ENCODE results near the gene THOC5. TPM values are rescaled to one million over a fixed set of nuclear protein-coding genes. Genes with fewer than 3 reads are reported as not detected.

THOC5 gene
- total RNA-seq, 3 donors from 2014 or later (not counting 1 experiment from before 2014, with no cell fraction given): 42.4 to 62.5 (median 52.6) TPM

DNA sequence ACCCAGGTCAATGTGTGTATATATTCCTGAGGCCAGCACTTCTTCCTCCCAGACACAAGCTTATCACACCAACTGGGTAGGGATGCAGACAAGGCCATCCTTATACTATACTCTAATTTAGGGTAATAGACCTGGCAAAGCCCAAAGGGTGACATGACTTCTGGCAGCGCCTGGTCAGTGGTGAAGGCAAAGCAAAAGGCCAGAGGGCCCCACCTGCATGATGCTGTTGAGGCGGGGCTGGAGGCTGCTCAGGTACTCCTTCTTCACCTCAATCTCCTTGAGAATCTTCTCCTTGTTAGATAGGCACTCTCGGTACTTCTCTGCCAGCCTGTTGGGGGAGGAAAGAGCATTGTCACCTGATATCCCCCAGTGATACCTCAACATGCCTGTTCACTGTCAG is 17.1 kb downstream of the THOC5 start:
- no peaks in the 10 kb centered on the region for H3K27me3 ChIP-seq (ENCODE audit: control insufficient read depth, insufficient read depth, low read length)
- Mint-ChIP-seq H3K27me3 (ENCODE audit: low read depth in 2 of 2) (no peaks in the 10 kb centered on the region), H3K4me1 (no peaks in the 10 kb centered on the region), H3K9me3 (no peaks in the 10 kb centered on the region), H3K36me3 (peaks cover 34% of the 10 kb centered on the region), H3K4me3 (no peak overlapping the region), H3K27ac (no peak overlapping the region)
- no peak for TF ChIP-seq CTCF (IDR thresholded peaks at IDR 0.05)
- ATAC-seq (no peak), DNase-seq (no peak)
- H3K4me3 ChIP-seq (ENCODE audit: low read length): no peak overlapping the region
- no peak overlapping the region for H3K27ac ChIP-seq (ENCODE audit: low read length)
- H3K4me1 ChIP-seq (ENCODE audit: control insufficient read depth, insufficient read depth, low read length): no peaks in the 10 kb centered on the region
- intact Hi-C loops (cut with micrococcal nuclease): no loop called here
- 100% methylated on average over 2 of the region's 3 CpGs for WGBS (ENCODE audit: insufficient coverage)
- H3K9me3 ChIP-seq (ENCODE audit: control insufficient read depth, insufficient read depth, low read length): no peaks in the 10 kb centered on the region
- H3K36me3 ChIP-seq (ENCODE audit: control insufficient read depth, insufficient read depth, low read length): peaks cover 75% of the 10 kb centered on the region

GRCh38 chr22:29531419-29531818 is 22.1 kb downstream of the THOC5 start:
- H3K9me3 Mint-ChIP-seq: no peaks in the 10 kb centered on the region
- Histone ChIP-seq H3K4me3 (ENCODE audit: low read length) (no peak overlapping the region), H3K27ac (ENCODE audit: low read length) (no peak overlapping the region), H3K4me1 (ENCODE audit: control insufficient read depth, insufficient read depth, low read length) (no peaks in the 10 kb centered on the region), H3K27me3 (ENCODE audit: control insufficient read depth, insufficient read depth, low read length) (no peaks in the 10 kb centered on the region), H3K36me3 (ENCODE audit: control insufficient read depth, insufficient read depth, low read length) (peaks cover 79% of the 10 kb centered on the region), H3K9me3 (ENCODE audit: control insufficient read depth, insufficient read depth, low read length) (no peaks in the 10 kb centered on the region)
- H3K27me3 Mint-ChIP-seq (ENCODE audit: low read depth in 2 of 2): no peaks in the 10 kb centered on the region
- H3K4me3 Mint-ChIP-seq: no peak overlapping the region
- DNase-seq (no peak), ATAC-seq (no peak)
- H3K27ac Mint-ChIP-seq: no peak overlapping the region
- peaks cover 30% of the 10 kb centered on the region for H3K36me3 Mint-ChIP-seq
- no peaks in the 10 kb centered on the region for H3K4me1 Mint-ChIP-seq
- TF ChIP-seq CTCF (IDR thresholded peaks at IDR 0.05): no peak
- intact Hi-C loops (cut with micrococcal nuclease): no loop called here
- WGBS (ENCODE audit: insufficient coverage): 97% methylated on average over 4 of the region's 4 CpGs

GRCh38 chr22:29530716-29531115 is 22.8 kb downstream of the THOC5 start:
- no peak overlapping the region for H3K4me3 ChIP-seq (ENCODE audit: low read length)
- no peak overlapping the region for H3K27ac Mint-ChIP-seq
- no peaks in the 10 kb centered on the region for H3K4me1 ChIP-seq (ENCODE audit: control insufficient read depth, insufficient read depth, low read length)
- ATAC-seq: no peak
- no peaks in the 10 kb centered on the region for H3K4me1 Mint-ChIP-seq
- H3K27me3 ChIP-seq (ENCODE audit: control insufficient read depth, insufficient read depth, low read length): no peaks in the 10 kb centered on the region
- no peak overlapping the region for H3K4me3 Mint-ChIP-seq
- WGBS (ENCODE audit: insufficient coverage): 90% methylated on average over 3 of the region's 4 CpGs
- no peak for TF ChIP-seq CTCF (IDR thresholded peaks at IDR 0.05)
- H3K27ac ChIP-seq (ENCODE audit: low read length): no peak overlapping the region
- H3K36me3 Mint-ChIP-seq: peaks cover 24% of the 10 kb centered on the region
- no peaks in the 10 kb centered on the region for H3K27me3 Mint-ChIP-seq (ENCODE audit: low read depth in 2 of 2)
- H3K9me3 ChIP-seq (ENCODE audit: control insufficient read depth, insufficient read depth, low read length): no peaks in the 10 kb centered on the region
- H3K9me3 Mint-ChIP-seq: no peaks in the 10 kb centered on the region
- H3K36me3 ChIP-seq (ENCODE audit: control insufficient read depth, insufficient read depth, low read length): peaks cover 77% of the 10 kb centered on the region
- intact Hi-C loops (cut with micrococcal nuclease): no loop called here
- no peak for DNase-seq

DNA sequence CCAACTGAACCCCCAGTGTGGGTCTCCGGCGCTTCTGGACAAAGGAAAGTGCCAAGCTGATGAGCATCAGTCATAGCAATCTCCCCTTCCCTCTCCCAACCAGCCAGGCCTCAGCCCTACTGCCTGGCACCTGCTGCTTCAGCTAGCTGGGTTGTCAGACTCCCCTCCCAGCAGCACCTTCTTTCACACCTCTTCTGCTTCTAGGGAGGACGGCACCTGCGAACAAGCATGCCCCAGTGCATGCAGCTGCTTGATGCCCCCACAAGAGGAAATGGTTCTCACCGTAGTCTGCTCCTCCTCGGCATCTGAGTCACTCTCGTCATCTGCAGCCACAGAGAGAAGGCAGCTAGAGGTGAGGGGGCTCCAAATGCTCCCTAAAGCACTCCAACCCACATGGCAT is 25.4 kb downstream of the THOC5 start:
- Histone ChIP-seq H3K9me3 (ENCODE audit: control insufficient read depth, insufficient read depth, low read length) (no peaks in the 10 kb centered on the region), H3K36me3 (ENCODE audit: control insufficient read depth, insufficient read depth, low read length) (peaks cover 84% of the 10 kb centered on the region), H3K27ac (ENCODE audit: low read length) (no peak overlapping the region), H3K27me3 (ENCODE audit: control insufficient read depth, insufficient read depth, low read length) (no peaks in the 10 kb centered on the region), H3K4me3 (ENCODE audit: low read length) (no peak overlapping the region), H3K4me1 (ENCODE audit: control insufficient read depth, insufficient read depth, low read length) (no peaks in the 10 kb centered on the region)
- intact Hi-C loops (cut with micrococcal nuclease): no loop called here
- H3K27ac Mint-ChIP-seq: no peak overlapping the region
- 75% methylated on average over 7 of the region's 7 CpGs for WGBS (ENCODE audit: insufficient coverage)
- DNase-seq (no peak), ATAC-seq (no peak)
- H3K4me3 Mint-ChIP-seq: no peak overlapping the region
- peaks cover 19% of the 10 kb centered on the region for H3K36me3 Mint-ChIP-seq
- H3K27me3 Mint-ChIP-seq (ENCODE audit: low read depth in 2 of 2): no peaks in the 10 kb centered on the region
- no peaks in the 10 kb centered on the region for H3K4me1 Mint-ChIP-seq
- TF ChIP-seq CTCF (IDR thresholded peaks at IDR 0.05): no peak
- no peaks in the 10 kb centered on the region for H3K9me3 Mint-ChIP-seq

All from natural killer cell (primary cell).